NT2/D1 (cell line): ENCODE results near the gene SH3PXD2A.

Source experiments
- SUZ12 ChIP-seq: IDR thresholded peaks from 2 replicates; pipeline ENCODE4 v1.6.1; 2011; ENCODE audit not compliant: insufficient read length, insufficient read depth; ENCODE audit errors: extremely low read depth
- YY1 ChIP-seq: IDR thresholded peaks from 2 replicates; pipeline ENCODE4 v1.6.1; 2011; ENCODE audit not compliant: insufficient read length, insufficient read depth

GRCh38 chr10:103714232-103714891, 141.0 kb downstream of the SH3PXD2A start:
- TF ChIP-seq SUZ12, result no peak
- no peak for TF ChIP-seq YY1
